H1 (cell line): ENCODE data around the gene STPG1. TPM values are rescaled to one million over a fixed set of nuclear protein-coding genes. Genes with fewer than 3 reads are reported as not detected.

Experiments used
- CTCF ChIP-seq, 3 experiments: IDR thresholded peaks; 1 replicate in 2 of 3; 2 replicates in 1 of 3; pipeline versions ENCODE4 v1.5.1 to v1.6.1; 2011; ENCODE audit warnings: low read length in 3 of 3, mild to moderate bottlenecking in 3 of 3, inconsistent platforms in 2 of 3, low read depth in 1 of 3, moderate library complexity in 1 of 3; ENCODE audit not compliant: insufficient read depth in 1 of 3; ENCODE audit errors: control extremely low read depth in 1 of 3
- SP1 ChIP-seq: IDR thresholded peaks from 2 replicates; pipeline ENCODE4 v1.6.1; 2011; ENCODE audit warnings: low read depth, low read length
- polyA plus RNA-seq, 7 experiments: library from polyadenylated mRNA; depleted of rRNA in 3 of 7; stranded (reverse) in 5 of 7; unstranded in 2 of 7; fragments of >200 nt in 5 of 7; fragments of 200-250 nt in 2 of 7; gene quantifications; 1 replicate in 5 of 7; 2 replicates in 1 of 7; 4 replicates in 1 of 7; pipeline versions ENCODE4 v1.2.1 to v1.2.3, GENCODE V29; 2011 to 2013; ENCODE audit warnings: missing spikeins in 2 of 7, mixed read lengths in 2 of 7
- total RNA-seq: library from RNA; stranded (reverse); fragmentation: NEBNext Ultra II Directional; extraction: Animal tissue kit (Norgen Biotek cat#: 25700); gene quantifications from 2 replicates; pipeline ENCODE4 v1.2.1, GENCODE V29; 2021

STPG1 gene
- total and polyA plus RNA-seq, 2 of the 8 experiments (the other 6 are each of a cell fraction or from before 2014, with no cell fraction given) = 10.3 to 11.2 TPM

GRCh38 chr1:24374891-24375786, 38.4 kb downstream of the STPG1 start (continued):
- 0 out of 2 replicates have a peak, but pooled peaks have one; percentile 23 for TF ChIP-seq SP1
- no peak for TF ChIP-seq CTCF (IDR thresholded peaks at IDR 0.05; ENCODE audit: control extremely low read depth in 1 of 3, insufficient read depth in 1 of 3, low read depth in 1 of 3, low read length in 3 of 3)
